HG03060 (cell line): ENCODE data around the gene HADHA.

Experiments
- ATAC-seq: cut with Tn5 transposase; IDR thresholded peaks from one replicate; pipeline ENCODE4 v1.9.1; 2021; ENCODE audit warnings: low read depth, moderate number of reproducible peaks; ENCODE audit not compliant: unreplicated experiment

Gene HADHA

DNA sequence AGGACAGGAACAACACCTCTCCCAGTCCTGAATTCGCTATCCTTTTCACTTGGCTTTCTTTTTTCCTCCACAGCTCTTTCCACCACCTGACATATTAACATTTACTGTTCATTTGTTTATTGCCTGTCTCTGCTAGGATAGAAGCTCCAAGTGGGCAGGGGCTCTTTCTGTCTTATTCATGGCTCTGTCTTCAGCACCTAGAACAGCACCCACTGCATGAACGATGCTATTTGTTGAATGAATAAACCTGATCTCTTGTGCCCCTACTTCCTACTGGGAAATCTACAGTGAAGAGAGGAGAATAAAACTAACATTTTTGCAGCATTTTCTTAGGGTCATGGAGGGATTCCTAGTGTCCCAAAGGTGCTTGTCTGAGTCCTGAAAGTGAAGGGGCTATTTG, 95.9 kb downstream of the HADHA start:
- ATAC-seq, result no peak

DNA sequence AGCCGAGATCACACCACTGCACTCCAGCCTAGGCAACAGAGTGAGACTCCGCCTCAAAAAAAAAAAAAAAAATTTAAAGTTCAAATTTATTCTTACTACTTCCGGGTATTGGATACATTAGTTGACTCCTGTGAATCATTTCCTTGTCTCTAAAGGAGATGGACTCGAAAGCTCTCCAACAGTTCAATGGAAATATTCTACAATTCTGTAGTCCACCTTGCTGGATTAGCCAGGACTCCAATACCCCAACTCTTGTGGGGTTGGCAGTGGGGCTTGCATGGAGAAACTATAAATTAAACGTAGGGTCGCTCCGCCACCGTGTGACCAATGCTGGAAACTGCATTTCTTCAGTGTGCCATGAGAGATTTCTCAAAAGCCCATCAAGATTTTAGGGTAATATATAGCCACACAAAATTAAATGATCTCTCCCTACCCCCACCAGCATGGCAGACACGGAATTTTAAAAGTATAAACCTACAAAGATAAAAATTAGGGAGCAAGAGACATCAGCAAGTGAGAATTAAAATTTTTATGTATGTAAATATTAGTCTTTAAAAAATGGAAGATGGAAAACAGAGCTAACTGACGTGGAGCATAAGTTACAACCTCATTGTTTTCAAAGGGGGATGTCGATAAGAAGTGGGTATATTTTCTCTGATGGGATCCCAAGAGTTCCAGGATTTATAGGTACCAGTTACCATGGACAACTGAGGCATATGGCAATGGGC, 99.3 kb downstream of the HADHA start:
- ATAC-seq, result no peak

DNA sequence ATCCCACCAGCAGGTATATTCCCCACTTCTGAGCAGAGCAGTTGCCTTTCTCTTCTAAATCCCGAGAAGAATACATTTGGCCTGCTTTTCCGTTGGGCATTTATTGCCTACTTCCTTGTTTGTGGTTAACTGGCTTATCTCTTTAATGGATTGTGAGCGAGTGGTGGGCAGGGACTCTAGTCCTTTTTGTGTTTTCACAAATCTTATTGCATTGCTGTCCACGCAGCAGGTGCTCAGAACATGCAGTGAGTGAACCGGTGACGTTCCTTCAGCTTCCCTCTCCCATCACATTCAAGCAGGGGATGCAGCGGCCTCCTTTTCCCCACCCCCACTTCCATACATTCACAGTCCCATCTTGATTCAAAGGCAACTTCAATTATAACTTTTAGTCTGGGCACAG, 100.4 kb downstream of the HADHA start:
- no peak for ATAC-seq

DNA sequence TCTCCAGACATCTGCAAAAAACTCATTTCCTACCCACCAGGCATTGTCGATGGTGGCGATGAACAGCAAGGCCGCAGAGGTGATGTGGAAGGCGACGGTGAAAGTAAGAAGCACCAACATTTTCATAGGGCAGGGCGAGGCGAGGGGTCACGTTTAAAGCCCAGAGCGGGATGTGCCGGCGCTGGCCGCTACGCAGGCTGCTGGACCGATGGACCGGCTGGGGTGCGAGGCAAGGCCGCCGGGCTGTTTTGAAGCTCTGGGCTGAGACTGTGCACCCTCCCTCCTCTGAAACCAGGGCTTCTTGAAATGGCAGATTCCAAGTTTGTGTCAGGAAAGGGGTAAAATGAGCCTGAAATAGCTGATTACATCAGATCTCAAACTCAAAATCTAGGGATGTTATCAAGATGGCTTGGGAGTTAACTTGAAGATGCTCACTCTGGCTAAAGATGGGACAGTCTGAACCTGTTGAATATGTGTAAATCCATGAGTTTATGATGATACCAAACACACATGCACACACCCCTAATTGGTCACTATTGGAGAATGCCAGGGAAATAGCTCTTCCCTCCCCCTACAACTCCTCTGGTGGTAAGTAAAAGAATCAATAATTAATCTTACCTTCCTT, 103.2 kb downstream of the HADHA start:
- no peak for ATAC-seq
